HUDEP-2 (cell line): Measurements from ENCODE around the gene MYL12A.
A peak's percentile ranks its signal among the peaks of the same experiment; 100 is the strongest.

Experiments
- DNase-seq, 76 experiments: peaks; one replicate each; lab custom pipeline; 2025; ENCODE audit not compliant: unreplicated experiment in 76 of 76; lab: John Stamatoyannopoulos, UW

Gene MYL12A

DNA sequence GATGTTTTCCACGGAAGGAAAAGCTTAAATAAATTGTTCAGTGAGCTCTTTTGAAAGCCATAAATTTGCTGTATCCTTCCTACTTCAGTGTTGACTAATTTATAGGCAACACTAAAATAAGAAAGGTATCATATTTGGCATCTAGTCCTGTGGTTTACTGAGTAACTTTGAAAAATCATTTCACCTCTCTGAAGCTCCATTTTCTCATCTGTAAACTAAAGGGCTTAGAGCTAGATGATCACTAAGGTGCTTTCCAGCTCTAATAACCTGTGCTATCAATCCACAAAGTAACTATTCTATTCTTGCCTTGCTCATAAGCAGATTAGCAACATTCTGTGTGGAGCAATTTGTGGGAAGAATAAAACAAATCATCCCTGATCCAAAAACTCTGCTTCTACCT, 24.2 kb upstream of the MYL12A start:
- no peak for DNase-seq

DNA sequence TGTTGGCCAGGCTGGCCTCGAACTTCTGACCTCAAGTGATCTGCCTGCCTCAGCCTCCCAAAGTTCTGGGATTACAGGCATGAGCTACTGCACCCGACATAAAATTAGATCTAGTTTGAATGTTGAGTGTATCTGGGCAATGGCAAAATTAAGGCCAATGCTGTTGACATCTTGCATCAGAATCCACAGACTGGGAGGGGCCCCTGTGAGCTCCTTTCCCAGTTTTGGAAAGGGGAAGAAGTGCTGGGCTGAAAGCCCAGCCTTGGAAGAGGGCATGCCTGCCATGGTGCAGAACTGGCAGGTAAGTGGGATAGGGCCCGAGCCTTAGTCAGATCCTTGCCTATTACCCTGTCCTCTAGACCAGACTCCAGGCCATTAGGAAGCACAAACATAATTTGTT, 23.4 kb upstream of the MYL12A start:
- no peak for DNase-seq

GRCh38 chr18:3225588-3225987, 22.0 kb upstream of the MYL12A start:
- no peak for DNase-seq

DNA sequence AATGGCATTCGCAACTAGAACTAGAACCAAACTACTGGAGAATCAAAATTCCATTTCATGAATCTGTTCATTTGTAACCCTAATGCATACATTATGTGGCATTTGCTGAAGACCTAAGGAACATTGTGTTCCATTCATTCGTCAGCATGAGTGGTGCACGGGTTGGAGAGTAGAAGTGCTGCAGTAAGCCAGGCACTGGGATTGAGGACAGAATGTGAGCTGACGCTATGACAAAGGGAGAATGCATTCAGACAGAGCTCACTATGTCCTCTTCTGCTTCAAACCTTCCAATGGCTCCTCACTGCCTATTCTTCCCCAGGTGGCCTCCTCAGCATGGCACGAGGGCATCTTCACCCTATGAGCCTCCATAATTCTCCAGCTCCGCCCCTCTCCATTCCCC, 21.6 kb upstream of the MYL12A start:
- DNase-seq, result no peak

GRCh38 chr18:3230401-3231334, 16.9 kb upstream of the MYL12A start:
- DNase-seq, result no peak

DNA sequence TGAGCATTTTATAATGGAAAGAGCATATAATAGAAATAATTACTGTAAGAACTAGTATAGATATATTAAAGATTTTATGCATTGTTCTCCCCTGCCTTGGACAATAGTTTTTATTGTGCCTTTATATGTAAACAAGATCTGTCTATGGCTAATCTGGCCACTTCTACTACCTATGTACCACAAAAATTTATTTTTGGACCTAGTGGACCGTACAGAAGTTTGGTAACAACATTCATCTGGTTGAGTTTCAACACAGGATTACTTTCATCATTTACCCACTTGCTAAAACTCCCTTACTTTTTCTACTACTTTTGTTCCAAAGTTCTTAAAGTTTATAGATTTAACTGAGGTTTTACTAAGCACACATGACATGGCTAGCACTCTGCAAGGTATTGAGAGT, 14.6 kb upstream of the MYL12A start:
- no peak for DNase-seq

DNA sequence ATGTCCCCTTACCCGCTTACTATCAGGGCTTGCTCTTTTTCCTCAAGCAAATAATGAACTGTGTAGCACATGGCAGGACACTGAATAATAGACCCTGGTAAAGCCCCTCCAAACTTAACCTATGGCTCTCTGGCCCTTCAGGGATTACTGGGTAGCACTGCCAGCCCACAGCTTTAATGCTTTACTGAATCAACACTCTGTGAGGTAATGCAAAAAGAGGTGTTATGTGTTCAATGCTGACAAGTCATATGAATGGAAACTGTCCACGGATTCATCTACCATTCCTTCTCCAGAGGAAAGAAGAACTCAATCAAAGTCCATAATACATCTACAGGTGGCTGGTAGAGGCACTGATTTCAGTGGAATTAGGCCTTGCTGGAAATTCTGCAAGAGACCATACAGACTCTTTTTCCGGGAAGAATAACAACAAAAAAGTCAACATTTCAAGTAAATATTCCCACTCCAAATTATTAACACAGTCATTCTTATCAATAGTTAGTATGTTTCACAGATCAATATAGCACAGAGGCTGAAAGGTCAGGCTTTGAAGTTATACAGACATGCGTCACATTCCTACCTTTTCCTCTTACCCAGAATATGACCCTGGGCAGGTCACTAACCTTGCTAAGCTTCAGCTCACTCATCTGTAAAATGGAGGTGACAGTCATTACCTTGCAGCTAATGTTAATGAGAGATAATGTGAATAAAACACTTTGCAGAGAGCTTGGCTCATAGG, 14.0 kb upstream of the MYL12A start:
- no peak for DNase-seq

GRCh38 chr18:3234457-3234856, 13.1 kb upstream of the MYL12A start:
- no peak for DNase-seq

GRCh38 chr18:3235846-3236245, 11.8 kb upstream of the MYL12A start:
- no peak for DNase-seq

GRCh38 chr18:3236470-3236869, 11.1 kb upstream of the MYL12A start:
- no peak for DNase-seq

GRCh38 chr18:3238742-3239141, 8.9 kb upstream of the MYL12A start:
- DNase-seq, result no peak

- DNase-seq, result no peak
Measured at GRCh38 chr18:3245185-3245564, 2.4 kb upstream of the MYL12A start.

DNA sequence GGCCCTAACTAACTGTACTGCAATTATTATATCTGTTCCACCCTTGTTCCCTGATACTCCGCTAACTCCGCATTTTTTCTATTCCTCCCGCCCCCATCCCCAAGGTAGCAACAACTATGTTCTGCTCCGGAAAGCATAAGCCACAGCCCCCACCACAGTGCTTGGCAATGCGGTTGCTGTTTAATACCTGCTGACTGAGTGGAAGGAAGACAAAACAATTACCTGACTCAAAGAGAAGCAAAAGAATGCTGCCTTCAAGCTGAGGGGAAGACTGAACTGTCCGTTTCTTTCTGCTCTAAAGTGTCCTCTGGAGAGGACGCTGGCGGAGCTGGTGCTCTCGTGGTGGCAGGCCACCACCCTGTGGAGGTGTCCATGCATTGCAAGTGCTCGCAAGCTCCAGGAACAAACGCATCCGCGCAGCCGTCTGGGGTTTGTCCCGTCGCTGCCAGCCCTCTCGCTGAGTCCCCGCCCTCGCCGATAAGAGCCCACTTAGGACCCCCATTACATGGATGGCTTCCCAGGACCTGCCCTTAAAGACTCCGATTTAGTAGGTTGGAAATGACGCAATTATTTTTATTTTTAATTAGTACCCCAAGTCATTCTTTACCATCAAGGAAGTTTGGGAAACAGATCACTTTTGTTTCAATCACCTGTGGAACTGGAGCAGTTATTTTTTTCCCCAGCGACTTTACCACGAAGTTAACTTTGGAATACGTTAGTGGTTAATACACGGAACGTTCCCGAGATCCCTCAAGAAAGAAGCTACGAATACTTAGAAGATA, 1.6 kb upstream of the MYL12A start:
- DNase-seq, result peak in 73 of 76 experiments; percentile 3 to 93 (median 61)

DNA sequence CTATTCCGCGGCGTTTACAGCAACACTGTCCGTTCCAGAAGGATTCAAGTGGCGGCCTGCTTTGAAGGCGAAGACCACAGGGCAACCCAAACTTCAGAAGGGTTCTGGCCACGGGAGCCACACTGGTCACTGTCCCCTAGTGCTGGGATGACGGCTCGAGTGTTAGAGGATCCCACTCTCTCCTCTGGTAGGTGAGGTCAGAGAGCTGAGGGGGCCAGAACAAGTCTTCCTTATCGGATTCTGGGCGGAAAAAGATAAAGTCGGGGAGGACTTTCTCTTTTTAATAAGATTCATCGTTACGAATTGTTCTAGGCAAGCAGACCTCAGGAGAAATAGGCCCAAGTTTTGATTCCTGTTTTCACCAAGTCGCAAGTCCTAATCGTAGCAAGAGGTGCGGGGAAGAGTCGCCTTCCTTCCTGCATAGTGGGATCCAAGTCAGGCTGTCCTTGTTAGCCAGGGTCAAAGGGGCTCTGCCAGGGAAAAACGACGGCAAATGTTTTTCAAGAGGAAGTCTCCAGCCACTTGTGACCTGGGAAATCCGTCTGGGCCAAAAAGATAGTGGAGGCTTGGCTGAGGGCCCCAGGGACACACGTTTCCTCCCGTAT, 864 bp upstream of the MYL12A start:
- DNase-seq, result peak in 43 of 76 experiments; percentile 3 to 88 (median 40)

- no peak for DNase-seq
Measured at GRCh38 chr18:3248062-3248657, 559 bp downstream of the MYL12A start.

DNA sequence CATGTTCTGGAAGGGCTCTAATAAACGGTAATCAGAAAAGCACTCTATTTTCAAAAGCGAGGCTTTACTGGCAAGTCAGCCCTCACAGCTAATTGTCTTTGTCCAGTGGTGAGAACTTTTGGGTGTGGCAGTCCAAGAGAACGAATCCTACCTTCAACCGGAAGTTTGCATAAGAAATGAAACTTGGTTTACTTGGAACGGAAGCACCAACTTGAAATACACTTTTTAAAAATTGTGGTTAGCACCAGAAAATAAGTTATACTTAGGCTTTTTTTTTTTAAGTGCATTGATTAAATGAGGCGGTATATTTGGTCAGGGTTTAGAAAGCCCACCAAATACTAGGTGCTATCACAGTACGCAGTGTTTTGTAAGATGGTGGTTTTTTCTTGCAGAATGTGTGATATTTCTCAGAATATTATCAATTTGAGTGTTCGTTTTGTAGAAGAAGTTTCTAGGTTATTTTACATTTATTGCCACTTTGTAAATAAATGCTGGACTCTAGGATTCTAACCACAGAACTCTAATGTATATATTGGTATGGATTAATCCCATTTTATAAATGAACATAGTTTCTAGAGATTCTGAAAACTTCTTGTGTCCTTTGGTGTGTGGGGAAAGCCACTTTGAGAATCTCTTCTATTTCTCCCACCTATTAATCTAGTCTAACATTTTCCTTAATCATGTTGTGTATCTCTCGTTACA, 1.2 kb downstream of the MYL12A start:
- DNase-seq, result peak in 19 of 76 experiments; percentile 0 to 68 (median 21)

GRCh38 chr18:3250237-3251107, 2.9 kb downstream of the MYL12A start:
- no peak for DNase-seq

DNA sequence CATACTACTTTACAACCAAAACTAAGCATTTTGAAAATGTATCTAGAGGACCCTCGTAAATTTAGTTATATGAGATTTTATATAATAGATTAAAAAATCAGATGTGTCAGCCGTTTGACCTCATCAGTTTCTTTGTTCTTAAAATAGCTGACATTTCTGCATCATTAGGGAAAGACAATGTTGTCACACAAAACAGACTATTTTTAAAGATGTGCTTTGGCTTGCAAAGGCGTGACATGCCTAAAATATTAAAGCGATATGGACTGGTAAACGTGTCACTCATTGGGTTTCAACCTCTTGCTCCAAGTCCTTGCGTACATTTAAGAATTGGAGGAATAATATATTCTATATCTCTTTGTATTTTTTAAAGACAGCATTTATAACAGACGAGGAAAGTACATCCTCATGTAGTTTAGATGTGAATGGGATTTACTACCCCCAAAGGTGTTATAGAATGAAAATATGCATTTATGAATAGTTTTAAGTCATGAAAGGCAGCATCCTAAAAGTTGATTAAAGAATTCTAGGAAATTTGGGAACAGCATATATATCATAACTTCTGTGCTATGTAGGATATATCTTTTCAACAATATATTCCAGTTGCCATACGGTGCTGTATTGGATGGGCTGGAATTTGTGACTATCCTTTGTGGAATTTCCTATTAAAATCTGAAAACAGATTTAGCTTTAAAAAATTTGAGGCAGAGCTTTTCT, 3.8 kb downstream of the MYL12A start:
- no peak for DNase-seq
